GM19099 (cell line): Measurements from ENCODE around the gene HIGD1B.

Experiments
- POLR2A ChIP-seq: IDR thresholded peaks from 3 replicates; pipeline ENCODE4 v1.6.1; 2011; ENCODE audit warnings: low read depth; ENCODE audit not compliant: insufficient read length; ENCODE audit errors: extremely low read depth

HIGD1B gene

GRCh38 chr17:44862278-44862914 lies 14.7 kb downstream of the HIGD1B start:
- no peak for TF ChIP-seq POLR2A

- TF ChIP-seq POLR2A, result no peak
Observed at GRCh38 chr17:44863061-44863918, 15.6 kb downstream of the HIGD1B start.

- TF ChIP-seq POLR2A, result no peak
Observed at GRCh38 chr17:44864831-44865230, 17.1 kb downstream of the HIGD1B start.

DNA sequence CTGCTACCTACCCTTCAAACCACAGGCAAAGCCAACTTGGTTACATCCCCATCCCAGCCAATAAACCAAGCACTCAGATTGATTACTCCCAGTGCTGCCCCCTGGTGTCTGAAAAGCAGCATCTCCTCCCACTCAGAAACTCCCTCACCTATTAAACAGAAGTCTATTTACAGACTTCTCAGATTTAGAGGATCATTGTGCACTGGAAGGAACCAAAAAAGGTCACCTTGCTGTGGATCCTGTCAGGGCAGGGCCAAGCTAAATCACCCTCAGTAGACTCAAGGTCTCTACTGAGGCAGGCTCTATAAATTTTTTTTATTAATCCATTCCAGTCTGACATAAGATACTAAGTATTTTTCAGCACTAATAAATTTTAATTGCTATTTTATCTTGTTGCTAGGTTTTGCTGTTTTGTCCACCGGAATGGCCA lies 17.6 kb downstream of the HIGD1B start:
- no peak for TF ChIP-seq POLR2A

GRCh38 chr17:44865931-44866330 lies 18.2 kb downstream of the HIGD1B start:
- TF ChIP-seq POLR2A, result no peak

DNA sequence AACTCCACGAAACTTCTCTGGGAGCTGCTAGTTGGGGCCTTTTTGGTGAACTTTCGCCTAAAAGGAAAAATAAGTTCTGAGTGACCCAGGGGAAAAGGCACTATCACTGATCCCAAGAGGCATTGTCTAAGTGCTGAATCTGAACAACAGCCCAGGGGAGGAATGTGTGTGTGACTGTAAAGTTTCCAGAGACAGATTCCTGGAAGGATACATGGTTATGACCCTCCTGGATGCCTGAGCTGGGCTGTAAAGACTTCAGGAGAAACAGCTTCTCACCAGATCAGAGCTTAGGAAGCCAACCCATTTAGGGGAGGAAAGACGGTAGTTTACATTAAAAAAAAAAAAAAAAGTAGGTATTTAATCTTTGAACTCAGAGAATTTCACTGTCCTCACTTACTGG lies 20.2 kb downstream of the HIGD1B start:
- no peak for TF ChIP-seq POLR2A

DNA sequence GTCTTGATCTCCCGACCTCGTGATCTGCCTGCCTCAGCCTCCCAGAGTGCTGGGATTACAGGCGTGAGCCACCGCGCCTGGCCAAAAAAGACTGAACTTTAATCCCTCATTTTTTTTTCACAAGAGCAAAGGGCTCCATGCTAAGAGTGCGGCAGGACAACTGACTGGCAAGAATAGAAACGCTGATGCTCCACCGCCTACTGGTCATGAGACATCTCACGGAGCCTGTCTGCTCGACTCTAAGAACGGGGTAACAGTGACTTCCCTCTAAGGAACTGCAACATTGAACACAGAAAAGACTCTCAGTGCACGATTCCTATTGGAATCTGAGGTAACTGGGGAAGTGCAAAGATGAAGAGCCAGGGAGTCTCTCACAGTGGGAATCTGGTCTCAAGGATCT lies 23.9 kb downstream of the HIGD1B start:
- TF ChIP-seq POLR2A, result no peak

DNA sequence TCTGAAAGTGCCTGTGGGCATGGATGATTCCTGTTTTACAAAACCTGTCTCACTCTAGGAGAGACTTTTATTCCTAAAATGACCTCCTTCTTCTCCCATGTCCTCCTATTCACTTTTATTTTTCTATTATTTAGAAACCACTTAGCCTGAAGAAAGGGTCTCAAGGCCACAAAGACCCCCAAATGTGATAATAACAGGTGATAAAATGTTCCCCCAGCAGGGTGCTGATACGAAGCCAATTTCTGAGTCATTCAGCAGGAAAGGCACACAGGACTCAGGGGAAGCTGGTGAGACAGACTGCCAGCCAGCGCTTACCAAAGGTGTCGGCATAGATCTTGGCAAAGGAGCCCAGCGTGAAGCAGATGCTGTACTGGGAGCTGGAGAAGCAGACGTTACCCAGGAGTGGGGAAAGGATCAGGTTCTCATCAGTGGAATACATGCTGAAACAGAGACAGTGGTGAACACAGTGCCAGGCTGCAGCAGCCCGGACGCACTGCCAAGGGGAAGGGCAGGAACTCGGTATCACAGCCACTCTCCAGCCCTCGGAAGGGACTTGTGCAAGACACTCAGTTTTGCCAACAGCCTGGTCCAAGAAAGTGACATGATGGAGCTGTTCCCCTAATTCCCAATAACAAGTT lies 24.6 kb downstream of the HIGD1B start:
- no peak for TF ChIP-seq POLR2A

DNA sequence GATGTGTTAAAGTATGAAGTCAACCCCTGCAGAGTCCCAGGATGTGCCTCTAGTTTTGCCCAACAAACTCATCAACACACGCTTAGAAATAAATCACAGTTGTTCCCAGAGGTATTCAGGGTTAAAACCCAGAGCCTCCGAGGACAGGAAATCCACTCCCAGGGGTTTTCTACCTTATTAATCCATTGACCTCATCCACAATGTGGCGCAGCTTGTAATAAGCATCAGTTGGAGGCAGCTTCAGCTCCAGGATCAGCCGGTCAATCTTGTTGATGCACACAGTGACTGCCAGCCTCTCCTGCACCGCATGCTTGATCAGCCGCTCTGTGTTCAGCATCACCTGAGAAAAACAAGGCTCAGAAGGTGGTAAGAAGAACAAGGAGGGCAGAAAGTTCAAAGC lies 28.1 kb downstream of the HIGD1B start:
- no peak for TF ChIP-seq POLR2A

GRCh38 chr17:44877121-44877520 lies 29.4 kb downstream of the HIGD1B start:
- TF ChIP-seq POLR2A, result no peak

GRCh38 chr17:44878627-44879221 lies 31.0 kb downstream of the HIGD1B start:
- TF ChIP-seq POLR2A, result no peak

DNA sequence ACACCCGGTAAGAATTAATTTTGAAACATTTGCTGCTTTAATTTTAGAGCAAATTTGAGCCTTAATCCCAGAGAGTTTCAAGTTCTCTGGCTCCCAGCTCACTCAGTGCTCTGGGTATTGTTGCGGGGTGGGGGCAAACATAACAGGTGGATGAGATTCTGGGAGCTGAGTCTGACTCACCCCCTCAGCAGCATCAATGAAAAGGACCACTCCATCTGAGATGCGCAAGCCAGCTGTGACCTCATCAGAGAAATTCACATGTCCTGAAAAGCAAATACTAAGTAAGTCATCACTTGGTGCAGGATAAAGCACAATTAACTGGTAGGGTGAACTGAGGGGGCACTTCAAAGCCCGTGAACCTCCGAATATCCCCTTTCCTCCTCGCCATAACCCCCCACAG lies 31.7 kb downstream of the HIGD1B start:
- no peak for TF ChIP-seq POLR2A

GRCh38 chr17:44880062-44880461 lies 32.4 kb downstream of the HIGD1B start:
- no peak for TF ChIP-seq POLR2A

DNA sequence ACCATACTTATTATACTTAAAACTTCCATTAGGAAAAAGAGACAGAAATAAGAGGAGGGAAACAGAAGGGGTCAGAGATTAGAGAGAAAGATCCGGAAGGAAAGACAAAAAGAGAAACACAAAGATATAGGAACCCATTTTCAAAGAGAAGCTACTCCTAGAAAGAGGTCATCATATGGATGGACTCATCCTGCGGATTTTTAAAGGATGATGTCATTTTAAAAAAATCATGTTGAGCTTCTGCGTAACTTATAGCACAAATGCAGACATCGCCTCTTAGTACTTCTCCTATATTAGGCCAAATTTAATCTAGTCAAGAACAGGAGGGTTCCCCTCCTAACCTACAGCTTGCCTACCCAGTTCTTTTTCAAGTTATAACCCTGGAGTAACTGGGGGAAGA lies 33.5 kb downstream of the HIGD1B start:
- TF ChIP-seq POLR2A, result no peak

GRCh38 chr17:44884941-44885340 lies 37.3 kb downstream of the HIGD1B start:
- TF ChIP-seq POLR2A, result no peak
